Measurements from ENCODE around the gene SPATA45.
"Not testable (repeated sequence)": the region's sequence is repeated elsewhere in the genome, so short reads cannot be mapped to it uniquely, and the experiment has no call there.

The SPATA45 gene

GRCh38 chr1:212847549-212847948 is at the start of gene SPATA45:
SPATA45 (minus strand) TSS chr1:212847649; CDS start chr1:212836149, 11,500 bp downstream.
- H3K4me3 ChIP-seq (ENCODE audit: low read depth, low read length): no peak within 1 kb of the TSS

DNA sequence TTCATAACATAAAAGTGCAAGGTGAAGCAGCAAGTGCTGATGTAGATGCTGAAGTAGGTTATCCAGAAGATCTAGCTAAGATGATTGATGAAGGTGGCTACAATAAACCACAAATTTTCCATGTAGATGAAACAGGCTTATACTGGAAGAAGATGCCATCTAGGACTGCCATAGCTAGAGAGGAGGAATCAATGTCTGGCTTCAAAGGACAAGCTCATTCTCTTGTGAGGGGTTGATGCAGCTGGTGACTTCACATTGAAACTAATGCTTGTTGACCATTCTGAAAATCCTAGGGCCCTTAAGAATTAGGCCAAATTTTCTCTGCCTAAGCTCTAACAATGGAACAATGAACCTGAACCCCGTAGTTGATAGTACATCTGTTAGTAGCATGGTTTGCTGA is 44.7 kb upstream of the SPATA45 start:
- H3K4me3 ChIP-seq (ENCODE audit: low read depth, low read length): no peak overlapping the region

DNA sequence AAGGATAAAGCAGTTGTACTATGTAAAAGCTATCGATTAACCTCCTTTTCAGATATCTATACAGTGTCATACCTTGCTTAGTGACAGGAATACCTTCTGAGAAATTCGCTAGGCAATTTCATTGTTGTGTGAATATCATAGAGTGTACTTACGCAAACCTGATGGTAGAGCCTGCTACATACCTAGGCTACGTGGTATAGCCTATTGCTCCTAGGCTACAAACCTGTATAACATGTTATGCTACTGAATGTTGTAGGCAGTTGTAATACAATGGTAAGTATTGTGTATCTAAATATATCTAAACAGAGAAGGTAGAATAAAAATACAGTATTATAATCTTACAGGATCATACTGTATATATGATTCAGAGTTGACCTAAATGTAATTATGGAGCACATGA is 37.1 kb upstream of the SPATA45 start:
- no peak overlapping the region for H3K4me3 ChIP-seq (ENCODE audit: low read depth, low read length)

- H3K4me3 ChIP-seq (ENCODE audit: low read depth, low read length): no peak overlapping the region
These were observed 32.7 kb upstream of the SPATA45 start for GRCh38 chr1:212879947-212880690.

DNA sequence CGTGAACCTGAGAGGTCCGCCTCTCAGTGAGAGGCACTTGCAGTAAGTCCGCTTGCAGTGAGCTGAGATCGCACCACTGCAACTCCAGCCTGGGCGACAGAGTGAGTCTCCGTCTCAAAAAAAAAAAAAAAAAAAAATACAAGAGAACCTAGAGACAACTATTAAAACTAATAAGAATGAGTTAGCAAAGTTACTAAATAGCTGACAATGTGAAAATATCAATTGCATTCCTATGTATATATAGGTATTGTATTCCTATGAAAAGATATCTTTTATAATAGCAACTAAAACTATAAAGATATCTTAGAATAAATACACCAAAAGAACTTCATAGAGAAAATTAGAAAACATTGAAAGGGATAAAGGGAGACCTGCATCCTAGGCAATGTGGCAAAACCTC is 31.0 kb upstream of the SPATA45 start:
- H3K4me3 ChIP-seq (ENCODE audit: low read depth, low read length): no peak overlapping the region

- H3K4me3 ChIP-seq (ENCODE audit: low read depth, low read length): no peak overlapping the region
These were observed 26.1 kb upstream of the SPATA45 start for GRCh38 chr1:212873518-212873917.

DNA sequence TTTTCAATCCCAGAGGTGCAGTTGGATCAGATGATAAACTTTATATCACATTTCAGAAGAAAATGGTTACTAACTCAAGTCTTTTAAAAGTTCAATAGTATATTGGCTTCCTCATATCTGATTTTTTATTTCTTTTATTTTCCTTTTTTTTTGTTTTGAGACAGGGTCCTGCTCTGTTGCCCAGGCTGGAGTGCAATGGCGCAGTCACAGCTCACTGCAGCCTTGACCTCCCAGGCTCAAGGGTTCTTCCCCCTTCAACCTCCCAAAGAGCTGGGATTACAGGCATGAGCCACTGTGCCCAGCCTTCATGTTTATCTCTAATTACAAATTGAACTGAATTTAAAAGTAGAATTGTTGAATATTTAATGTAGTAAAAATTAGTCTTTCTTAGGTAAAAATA is 24.5 kb upstream of the SPATA45 start:
- H3K4me3 ChIP-seq (ENCODE audit: low read depth, low read length): no peak overlapping the region

- H3K4me3 ChIP-seq (ENCODE audit: low read depth, low read length): no peak overlapping the region
These were observed 19.7 kb upstream of the SPATA45 start for GRCh38 chr1:212867192-212867591.

GRCh38 chr1:212864201-212864600 is 16.8 kb upstream of the SPATA45 start:
- no peak overlapping the region for H3K4me3 ChIP-seq (ENCODE audit: low read depth, low read length)

DNA sequence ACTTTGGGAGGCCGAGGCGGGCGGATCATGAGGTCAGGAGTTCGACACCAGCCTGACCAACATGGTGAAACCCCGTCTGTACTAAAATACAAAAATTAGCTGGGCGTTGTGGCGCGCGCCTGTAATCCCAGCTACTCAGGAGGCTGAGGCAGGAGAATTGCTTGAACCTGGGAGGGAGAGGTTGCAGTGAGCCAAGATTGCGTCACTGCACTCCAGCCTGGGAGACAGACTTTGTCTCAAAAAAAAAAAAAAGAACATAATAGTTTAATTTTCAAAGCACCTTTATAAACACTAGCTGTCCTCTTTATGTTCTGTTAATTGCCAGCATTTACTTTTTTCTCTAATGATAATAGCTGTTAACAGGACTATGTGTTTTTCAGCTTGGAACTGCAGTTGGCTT is 15.9 kb upstream of the SPATA45 start:
- H3K4me3 ChIP-seq (ENCODE audit: low read depth, low read length): not testable (repeated sequence)

- peak overlapping the region; percentile 6 for H3K4me3 ChIP-seq (ENCODE audit: low read depth, low read length)
These were observed 14.8 kb upstream of the SPATA45 start for GRCh38 chr1:212862111-212862690.

GRCh38 chr1:212860713-212861581 is 13.5 kb upstream of the SPATA45 start:
- peak overlapping the region; percentile 45 for H3K4me3 ChIP-seq (ENCODE audit: low read depth, low read length)

- peak overlapping the region; percentile 81 for H3K4me3 ChIP-seq (ENCODE audit: low read depth, low read length)
These were observed 11.2 kb upstream of the SPATA45 start for GRCh38 chr1:212858461-212859265.

- H3K4me3 ChIP-seq (ENCODE audit: low read depth, low read length): peak within 1 kb of the TSS; percentile 81
These were observed 10.6 kb upstream of the SPATA45 start, which contains the start of gene FLVCR1 for GRCh38 chr1:212857992-212858460. FLVCR1 (plus strand) TSS chr1:212858275; CDS start chr1:212858453, 178 bp downstream.

- peak overlapping the region; percentile 8 for H3K4me3 ChIP-seq (ENCODE audit: low read depth, low read length)
These were observed 9.3 kb upstream of the SPATA45 start for GRCh38 chr1:212856755-212857154.

DNA sequence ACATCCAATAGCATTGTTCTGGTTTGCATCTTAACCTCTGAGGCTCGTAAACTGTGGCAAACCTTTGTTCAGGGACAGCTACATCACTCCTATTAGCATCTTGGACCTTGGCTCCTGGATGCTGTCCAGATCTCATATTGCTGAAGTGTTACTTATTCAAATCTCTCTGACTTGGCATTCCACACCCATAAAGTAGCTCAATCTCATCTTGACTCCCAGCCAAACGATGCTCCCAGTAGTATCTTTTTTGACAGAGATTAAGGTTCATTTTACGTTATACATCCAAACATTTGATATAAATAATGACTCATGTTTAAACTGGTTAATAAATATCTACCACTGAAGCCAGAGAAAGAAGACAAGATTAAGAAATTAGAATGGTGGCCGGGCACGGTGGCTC is 6.2 kb upstream of the SPATA45 start:
- H3K4me3 ChIP-seq (ENCODE audit: low read depth, low read length): no peak overlapping the region

- no peak overlapping the region for H3K4me3 ChIP-seq (ENCODE audit: low read depth, low read length)
These were observed 4.7 kb upstream of the SPATA45 start for GRCh38 chr1:212852105-212852688.

- not testable (repeated sequence) for H3K4me3 ChIP-seq (ENCODE audit: low read depth, low read length)
These were observed 2.9 kb downstream of the SPATA45 start for GRCh38 chr1:212844521-212844920.

- H3K4me3 ChIP-seq (ENCODE audit: low read depth, low read length): no peak overlapping the region
These were observed 9.3 kb downstream of the SPATA45 start for GRCh38 chr1:212838145-212838544.

All from iPS-11a (cell line).